RWPE1 (cell line): ENCODE measurements around the gene IKZF1.

Experiments used
- CTCF ChIA-PET: fragments of 350-600 bp; sonication (Branson Sonifier 250); formaldehyde crosslinking; extraction: SDS; loops from one replicate; lab custom pipeline; 2021; lab: Yijun Ruan, JAX
- POLR2A ChIA-PET: fragments of 400-600 bp; formaldehyde crosslinking; extraction: SDS; loops from one replicate; lab custom pipeline; 2020; ENCODE audit warnings: antibody characterized with exemption; ENCODE audit not compliant: low non-redundant PET; lab: Yijun Ruan, JAX
- DNase-seq: peaks from one replicate; pipeline ENCODE4 v3.0.0; 2012; ENCODE audit warnings: low spot score
- H3K27ac ChIP-seq: fragments of 450-650 bp; 2 replicates; pipeline ENCODE4 v1.5.1; 2017
- CTCF ChIP-seq: fragments of 450-650 bp; conservative IDR thresholded peaks from 2 replicates; pipeline ENCODE4 v1.5.1; 2017; ENCODE audit warnings: low read depth, mild to moderate bottlenecking

The IKZF1 gene

GRCh38 chr7:50422858-50423257, 118.3 kb downstream of the IKZF1 start:
- CTCF ChIA-PET: interaction anchor here (0.7 kb wide), 1 partner anchor 218 kb away, joined by 3 read pairs; no protein-coding TSS in a partner anchor
- no peak overlapping the region for H3K27ac ChIP-seq
- DNase-seq: no peak
- no peak for TF ChIP-seq CTCF
- POLR2A ChIA-PET: no interaction called here

GRCh38 chr7:50423860-50424259, 119.3 kb downstream of the IKZF1 start:
- DNase-seq: no peak
- CTCF ChIA-PET: no interaction called here
- no peak for TF ChIP-seq CTCF
- POLR2A ChIA-PET: no interaction called here
- no peak overlapping the region for H3K27ac ChIP-seq

- TF ChIP-seq CTCF: no peak
- no peak for DNase-seq
- ChIA-PET CTCF (interaction anchor here (0.6 kb wide), 1 partner anchor 24 kb away, joined by 3 read pairs; no protein-coding TSS in a partner anchor), POLR2A (no interaction called here)
- no peak overlapping the region for H3K27ac ChIP-seq
Observed at GRCh38 chr7:50425318-50425717, 120.8 kb downstream of the IKZF1 start.

- H3K27ac ChIP-seq: no peak overlapping the region
- no peak for DNase-seq
- ChIA-PET CTCF (no interaction called here), POLR2A (no interaction called here)
- no peak for TF ChIP-seq CTCF
Observed at GRCh38 chr7:50426280-50427045, 121.9 kb downstream of the IKZF1 start.

- ChIA-PET POLR2A (no interaction called here), CTCF (no interaction called here)
- H3K27ac ChIP-seq: no peak overlapping the region
- DNase-seq: no peak
- no peak for TF ChIP-seq CTCF
Observed at GRCh38 chr7:50427518-50427917, 123.0 kb downstream of the IKZF1 start.

GRCh38 chr7:50428911-50429310, 124.4 kb downstream of the IKZF1 start:
- DNase-seq: no peak
- TF ChIP-seq CTCF: no peak
- H3K27ac ChIP-seq: no peak overlapping the region
- ChIA-PET POLR2A (no interaction called here), CTCF (no interaction called here)
